Measurements from ENCODE around the gene FOXD4L3.
"Not testable (repeated sequence)": the region's sequence is repeated elsewhere in the genome, so short reads cannot be mapped to it uniquely, and the experiment has no call there.

The FOXD4L3 gene

DNA sequence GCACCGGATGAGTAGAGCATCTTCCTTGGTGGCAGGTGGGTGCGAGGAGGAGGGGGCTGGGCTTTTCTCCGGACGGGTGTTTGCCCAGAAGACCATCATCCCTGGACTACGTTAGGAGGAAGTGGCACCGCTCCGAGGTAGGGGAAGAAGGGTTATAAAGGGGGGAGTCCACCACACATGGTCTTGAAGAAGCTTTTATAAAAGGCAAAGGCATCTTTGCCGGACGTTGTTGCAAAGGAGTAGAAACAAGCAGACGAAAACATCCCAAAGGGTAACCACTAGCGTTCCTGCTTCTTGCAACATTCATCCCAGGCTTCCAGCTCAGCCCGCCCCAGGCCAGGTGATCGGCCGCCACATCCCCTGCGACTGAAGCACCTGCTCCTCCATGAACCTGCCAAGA lies at the start of gene FOXD4L3:
FOXD4L3 (plus strand) TSS at position 301 of the 400 bp plus-strand sequence; CDS start at position 386, 85 bp downstream.
- not testable (repeated sequence) for DNase-seq

DNA sequence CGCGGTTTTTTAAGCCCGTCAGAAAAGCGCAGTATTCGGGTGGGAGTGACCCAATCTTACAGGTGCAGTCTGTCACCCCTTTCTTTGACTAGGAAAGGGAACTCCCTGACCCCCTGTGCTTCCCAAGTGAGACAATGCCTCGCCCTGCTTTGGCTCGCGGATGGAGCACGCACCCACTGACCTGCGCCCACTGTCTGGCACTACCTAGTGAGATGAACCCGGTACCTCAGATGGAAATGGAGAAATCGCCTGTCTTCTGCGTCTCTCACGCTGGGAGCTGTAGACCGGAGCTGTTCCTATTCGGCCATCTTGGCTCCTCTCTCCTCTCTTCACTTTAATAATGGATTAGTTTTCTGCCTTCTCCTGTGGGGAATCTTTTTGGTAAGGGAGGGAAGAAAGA lies 21.6 kb upstream of the FOXD4L3 start:
- not testable (repeated sequence) for DNase-seq

DNA sequence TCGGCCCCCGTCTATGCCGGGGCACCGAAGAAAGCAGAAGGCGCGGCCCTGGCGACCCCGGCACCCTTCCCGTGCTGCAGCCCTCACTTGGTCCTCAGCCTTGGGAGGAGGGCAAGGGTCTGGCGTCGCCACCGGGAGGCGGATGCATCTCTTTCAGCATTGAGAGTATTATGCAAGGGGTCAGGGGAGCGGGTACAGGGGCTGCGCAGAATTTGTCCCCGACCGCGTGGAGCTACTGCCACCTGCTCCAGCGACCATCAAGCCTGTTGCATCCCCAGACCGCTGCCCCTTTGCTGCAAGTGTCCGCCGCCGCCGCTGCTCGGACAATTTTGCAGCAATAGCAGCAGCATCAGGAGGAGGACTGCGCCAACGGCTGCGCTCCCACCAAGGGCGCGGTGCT lies 1.1 kb downstream of the FOXD4L3 start:
- not testable (repeated sequence) for DNase-seq

DNA sequence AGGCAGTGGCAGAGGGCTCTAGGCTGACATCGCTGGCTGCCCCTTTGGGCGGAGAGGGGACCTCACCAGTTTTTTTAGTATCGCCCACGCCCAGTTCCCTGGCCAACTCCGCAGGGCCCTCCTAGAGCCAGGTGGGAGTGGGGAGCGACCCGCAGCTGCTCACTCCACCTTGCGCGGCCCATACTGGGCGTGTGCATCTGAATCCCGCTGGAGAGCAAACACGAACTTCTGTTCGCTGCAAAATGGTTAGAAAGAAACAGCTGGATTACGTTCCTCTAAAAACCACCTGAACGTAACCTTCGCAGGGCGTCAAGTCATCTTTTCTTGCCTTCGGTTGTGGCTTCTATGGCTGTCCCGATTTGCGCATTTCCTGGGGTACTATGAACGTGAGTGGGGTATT lies 1.5 kb downstream of the FOXD4L3 start:
- DNase-seq, result not testable (repeated sequence)

DNA sequence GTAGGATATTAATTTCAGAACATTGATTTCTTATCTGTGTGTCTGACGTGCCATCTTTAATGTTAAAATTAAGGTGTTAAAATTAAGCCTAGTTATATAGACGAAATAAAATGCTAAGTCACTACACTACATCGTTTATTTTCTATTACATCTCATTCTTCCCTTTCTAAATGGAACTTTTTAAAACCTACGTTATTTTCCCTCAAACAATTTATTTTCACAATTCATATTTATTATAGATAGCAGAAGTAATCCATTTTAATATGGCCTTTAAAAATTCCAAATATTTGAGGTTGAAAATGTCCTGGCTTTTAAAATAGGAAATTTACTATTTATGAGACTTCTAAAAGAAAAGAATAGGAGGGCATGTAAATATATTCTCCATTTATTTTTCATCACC lies 2.1 kb downstream of the FOXD4L3 start:
- DNase-seq, result not testable (repeated sequence)

DNA sequence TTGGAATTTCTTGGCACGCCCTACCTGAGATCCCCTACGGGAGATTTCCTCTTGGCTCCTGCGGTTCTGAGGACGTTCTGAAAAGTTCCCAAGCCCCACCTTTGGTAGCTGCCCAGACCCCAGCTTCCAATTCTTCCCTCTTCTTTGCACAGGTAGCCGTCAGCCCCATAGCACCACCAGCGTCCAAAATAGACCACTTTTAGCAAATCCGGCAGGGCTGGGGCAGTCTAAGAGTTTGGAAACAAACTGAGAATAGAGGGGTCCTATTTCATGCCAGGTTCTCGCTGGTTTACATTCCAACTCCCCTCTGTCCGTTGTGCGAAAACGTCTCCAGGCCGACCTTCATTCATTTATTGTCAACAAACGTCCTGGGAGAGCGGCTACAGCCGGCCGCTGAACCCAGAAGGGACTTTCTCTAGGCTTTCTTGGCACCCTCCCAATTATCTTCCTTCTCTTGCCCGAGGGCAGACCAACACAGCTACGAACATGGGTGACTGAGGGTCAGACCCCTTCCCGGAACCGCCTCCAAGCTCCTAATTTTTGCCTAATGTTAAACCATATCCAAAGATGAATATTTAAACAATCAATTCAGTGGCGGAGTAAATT lies 3.1 kb downstream of the FOXD4L3 start:
- not testable (repeated sequence) for DNase-seq

DNA sequence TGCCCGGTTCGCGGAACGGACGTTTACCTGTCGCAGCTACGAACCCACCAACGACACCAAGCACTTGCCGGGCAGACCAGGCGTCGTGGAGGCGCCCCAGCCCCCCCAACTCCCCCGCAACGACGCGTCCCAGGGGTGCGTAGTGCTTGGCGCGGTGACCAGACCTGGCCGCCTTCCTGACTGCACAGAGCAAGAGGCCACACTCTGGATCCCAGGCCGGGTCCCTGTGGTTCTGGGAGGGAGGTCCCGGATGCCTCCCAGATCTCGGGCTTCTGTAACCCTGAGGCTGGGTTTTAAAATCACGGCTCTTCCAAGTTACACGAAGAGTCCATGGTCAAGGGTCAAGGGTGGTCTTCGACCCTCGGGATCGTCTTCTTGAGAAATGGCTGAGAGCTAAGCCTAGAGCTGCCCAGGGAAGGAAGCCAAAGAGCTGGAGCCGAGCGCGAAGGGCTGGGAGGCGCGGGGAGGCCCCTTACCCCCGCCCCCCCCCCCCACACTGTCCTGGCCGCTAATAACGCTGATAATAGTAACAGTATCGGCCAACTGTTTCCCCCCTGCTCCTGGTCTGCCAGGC lies 3.8 kb downstream of the FOXD4L3 start:
- not testable (repeated sequence) for DNase-seq

DNA sequence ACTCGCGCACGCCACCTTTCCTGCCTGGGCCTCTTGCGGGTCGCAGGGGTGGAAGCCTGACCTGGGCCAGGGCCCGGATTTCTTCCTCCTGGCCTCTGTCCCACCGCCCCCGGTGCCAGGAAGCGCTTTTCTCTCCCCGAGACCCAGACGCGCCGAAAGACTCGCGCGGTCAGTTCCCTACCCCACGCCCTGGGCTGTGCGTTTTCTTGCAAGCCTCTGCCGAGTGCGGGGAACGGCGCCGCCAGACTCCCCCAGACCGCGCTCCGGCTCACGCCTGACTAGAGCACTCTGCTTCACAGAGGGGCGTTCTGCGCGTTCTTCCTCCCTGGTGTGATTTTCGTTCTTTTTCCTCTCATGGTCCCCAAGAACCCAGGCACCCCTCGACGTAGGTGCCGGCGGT lies 4.5 kb downstream of the FOXD4L3 start:
- DNase-seq, result not testable (repeated sequence)

DNA sequence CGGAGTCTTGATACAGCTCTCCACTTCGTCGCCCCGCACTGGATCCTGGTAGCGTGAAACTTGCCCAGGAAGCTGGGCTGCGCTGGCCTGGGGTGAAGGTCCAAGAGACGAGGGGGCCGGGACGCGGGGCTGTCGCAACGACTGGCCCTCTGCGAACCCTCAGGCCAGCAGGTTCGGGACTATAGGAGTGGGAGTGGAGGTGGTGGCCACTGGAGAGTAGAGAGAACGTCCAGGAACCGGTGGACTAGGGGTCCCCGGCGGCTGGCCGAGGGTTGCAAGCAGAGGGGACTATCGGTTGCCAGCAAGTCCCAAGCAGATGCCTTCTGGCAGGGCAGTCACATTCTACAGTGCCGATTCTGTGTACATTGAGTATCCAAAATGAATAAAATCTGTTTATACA lies 5.0 kb downstream of the FOXD4L3 start:
- not testable (repeated sequence) for DNase-seq

DNA sequence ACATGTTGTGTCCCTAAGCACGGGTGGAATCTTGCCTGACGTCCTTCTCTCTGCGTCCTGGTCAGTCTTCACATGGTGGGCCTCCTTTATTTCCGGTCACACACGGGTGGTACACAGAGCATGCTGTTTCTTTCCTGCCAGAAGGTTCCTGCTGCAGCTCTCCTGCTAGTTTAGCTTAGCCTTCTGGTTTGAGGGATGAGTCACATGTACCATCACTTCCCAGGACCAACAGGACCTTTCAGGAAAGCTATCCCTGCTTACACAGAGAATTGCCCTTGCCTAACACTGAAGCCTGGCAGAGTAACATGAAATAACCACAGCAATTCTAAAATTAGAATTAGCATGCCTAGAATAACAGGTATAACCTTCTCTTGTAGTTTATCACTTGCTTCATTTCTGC lies 8.5 kb downstream of the FOXD4L3 start:
- DNase-seq, result not testable (repeated sequence)

DNA sequence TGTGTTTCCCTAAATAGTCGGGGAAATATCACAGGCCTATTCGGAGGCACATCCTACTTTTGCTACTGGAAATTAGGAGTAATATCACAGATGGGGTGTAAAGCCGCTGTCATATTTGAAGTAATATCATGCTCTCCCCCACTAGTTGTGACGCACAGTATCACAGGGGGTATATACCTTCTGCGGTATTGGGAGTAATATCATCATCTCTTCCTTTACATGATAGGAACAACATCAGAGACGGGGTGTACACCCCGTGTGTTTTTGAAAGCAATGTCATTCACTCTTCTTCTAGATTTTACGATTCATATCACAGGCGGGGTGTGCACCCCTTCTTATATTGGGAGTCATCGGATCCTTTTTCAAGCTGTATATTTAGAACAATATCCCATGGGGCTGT lies 15.5 kb downstream of the FOXD4L3 start:
- not testable (repeated sequence) for DNase-seq

DNA sequence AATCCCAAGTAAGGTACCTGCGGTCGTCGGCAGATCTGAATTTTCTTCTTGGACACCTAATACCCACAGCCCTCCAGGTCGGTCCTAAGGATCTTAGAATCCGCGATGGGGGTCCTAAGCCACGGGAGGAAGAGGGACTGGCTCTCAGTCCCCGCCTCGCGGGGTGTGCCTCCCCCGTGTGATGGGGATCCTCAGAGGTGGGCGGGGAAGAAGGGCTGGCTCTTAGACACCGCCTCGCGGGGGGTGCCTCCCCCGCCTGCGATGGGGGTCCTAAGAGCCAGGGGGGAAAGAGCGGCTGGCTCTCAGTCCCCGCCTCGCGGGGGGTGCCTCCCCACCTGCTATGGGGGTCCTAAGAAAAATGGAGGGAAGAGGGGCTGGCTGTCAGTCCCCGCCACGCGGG lies 21.1 kb downstream of the FOXD4L3 start:
- DNase-seq, result not testable (repeated sequence)

DNA sequence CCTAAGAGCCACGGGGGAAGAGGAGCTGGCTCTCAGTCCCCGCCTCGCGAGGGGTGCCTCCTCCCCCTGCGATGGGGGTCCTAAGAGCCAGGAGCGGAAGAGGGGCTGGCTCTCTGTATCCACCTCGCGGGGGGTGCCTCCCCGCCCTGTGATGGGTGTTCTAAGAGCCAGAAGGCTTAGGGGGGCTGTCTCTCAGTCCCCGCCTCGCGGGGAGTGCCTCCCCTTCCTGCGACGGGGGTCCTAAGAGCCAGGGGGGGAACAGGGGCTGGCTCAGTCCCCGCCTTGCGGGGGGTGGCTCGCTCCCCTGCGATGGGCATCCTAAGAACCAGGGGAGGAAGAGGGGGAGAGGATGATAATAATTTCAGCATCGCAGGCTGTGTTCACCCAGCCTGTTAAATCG lies 21.9 kb downstream of the FOXD4L3 start:
- not testable (repeated sequence) for DNase-seq

DNA sequence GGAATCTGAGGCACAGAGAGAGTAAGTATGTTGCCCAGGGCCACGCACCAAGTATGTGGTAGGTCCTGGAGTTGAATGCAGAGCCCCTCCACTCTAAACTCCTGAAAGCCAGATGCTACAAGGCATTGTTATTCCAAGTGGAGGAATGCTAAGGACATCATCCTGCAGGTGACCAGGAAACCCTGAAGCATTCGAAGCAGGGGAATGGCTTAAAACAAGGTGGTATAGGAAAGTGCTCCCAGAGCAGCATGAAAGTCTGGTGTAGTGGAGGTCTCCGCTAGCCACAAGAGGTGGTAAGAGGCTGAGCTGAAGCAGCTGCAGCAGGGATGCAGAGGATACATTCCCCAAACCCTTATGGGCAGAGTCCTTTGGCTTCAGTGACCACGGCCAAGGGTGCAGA lies 26.4 kb downstream of the FOXD4L3 start:
- DNase-seq, result not testable (repeated sequence)

DNA sequence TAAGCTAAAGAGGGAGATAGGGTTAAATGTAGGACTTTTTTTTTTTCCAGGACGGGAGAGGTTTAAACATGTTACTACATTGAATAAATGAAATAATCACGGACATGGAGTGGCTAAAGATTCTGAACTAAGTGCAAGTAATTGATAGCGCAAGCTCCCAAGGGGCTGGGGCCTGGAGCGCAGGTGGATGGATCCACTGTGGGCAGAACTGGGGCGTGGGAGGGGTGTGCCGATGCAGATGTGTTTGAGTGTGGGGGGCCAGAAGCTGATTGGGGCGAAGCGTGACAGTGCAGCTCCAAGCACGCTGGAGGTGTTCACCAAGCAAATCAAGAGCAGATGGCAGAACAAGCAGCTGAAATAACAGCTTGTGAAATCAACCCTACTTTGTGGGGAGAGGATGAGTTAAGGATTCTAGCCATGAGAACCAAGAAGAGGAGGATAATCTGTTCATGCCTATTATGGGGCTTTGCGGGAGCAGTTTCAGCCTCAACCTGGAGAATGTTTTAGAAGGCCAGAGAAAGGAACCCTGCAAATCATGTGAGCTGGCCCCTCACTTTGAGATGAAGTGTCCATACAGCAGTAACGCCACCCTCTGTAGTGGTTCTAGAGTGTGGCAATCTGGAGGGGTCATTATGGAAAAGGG lies 28.0 kb downstream of the FOXD4L3 start:
- DNase-seq, result not testable (repeated sequence)

DNA sequence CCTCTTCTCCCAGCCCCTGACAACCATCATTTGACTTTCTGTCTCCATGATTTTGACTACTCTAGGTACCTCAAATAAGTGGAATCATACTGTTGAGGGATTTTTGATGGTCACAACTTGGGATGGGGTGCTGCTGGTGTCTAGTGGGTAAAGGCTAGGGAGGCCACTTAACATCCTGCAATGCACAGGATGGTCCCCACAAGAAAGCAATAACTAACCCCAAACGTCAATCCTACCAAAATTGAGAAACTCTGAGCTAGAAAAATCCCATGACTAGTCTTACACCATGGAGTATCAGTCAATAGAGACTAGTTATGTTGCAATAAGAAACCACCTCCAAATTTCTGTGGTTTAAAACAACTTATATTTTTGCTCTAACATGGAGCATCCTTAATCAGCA lies 29.5 kb downstream of the FOXD4L3 start:
- not testable (repeated sequence) for DNase-seq

DNA sequence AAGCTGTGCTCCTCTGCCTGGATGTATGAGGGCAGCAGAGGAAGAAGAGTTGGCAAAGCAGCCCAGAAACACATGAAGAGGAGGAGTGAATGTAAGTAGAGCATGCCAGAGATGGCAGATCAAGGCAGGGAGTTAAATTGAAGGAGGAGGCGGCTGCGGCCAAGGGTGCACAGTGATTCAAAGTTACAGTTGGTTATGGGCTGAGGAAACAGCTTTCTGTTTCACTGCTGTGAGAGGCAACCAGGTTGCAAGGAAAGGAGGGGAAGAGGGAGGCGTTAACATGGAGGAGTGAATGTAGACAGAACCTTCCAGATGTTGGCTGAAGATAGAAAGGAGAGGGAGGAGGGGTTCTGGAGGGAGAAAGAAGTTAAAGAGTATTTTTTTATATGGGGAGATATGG lies 33.3 kb downstream of the FOXD4L3 start:
- DNase-seq, result not testable (repeated sequence)

DNA sequence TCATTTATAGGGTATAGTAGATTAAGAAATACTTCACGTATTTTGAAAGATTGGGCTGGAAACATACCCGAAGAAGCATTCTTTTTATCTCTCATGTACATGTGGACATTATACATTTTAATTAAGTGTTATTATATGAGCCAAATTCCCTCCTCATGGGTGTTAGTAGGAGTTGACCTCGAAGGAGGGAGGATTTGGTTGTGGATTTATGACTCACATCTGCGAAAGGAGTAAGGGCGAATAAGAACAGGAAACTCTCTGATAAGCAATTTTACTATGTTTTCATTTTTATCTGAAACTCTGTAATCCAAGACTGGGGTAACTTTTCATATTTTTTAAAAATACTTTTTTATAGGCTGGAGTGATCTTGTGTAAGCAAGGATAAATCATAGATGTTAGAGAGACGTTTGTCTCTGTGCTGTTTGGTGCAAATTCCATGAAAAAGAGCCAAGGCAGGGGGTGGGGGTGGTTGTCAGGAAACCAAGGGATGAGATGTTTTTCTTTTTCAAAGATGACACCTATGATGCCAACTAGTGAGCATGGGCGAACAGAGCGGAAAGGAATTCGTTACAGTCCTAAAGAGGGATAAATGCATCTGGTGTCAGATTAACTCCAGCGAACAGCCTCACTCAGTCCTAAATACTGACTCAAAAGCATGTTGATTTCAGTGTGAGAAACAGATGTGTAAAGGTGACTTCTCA lies 34.1 kb downstream of the FOXD4L3 start:
- not testable (repeated sequence) for DNase-seq

DNA sequence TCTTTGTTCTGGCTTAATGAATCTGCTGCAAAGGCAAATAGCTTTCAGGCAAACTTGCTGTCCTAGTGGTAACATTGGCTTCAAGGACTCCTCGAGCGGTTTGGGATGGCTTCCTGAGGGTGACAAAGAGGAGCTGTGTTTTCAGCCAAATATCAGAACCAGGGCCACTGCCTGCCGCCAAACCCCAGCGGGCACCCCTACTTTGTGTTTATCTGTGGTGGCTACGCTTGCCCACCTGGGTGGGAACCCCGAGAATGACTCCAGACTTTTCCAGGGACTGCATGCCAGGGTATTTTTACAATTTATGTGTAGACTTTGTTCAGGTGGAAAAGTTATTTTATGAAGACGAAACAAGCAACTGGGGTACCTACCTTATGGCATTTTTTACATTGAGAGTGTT lies 35.3 kb downstream of the FOXD4L3 start:
- DNase-seq, result not testable (repeated sequence)

DNA sequence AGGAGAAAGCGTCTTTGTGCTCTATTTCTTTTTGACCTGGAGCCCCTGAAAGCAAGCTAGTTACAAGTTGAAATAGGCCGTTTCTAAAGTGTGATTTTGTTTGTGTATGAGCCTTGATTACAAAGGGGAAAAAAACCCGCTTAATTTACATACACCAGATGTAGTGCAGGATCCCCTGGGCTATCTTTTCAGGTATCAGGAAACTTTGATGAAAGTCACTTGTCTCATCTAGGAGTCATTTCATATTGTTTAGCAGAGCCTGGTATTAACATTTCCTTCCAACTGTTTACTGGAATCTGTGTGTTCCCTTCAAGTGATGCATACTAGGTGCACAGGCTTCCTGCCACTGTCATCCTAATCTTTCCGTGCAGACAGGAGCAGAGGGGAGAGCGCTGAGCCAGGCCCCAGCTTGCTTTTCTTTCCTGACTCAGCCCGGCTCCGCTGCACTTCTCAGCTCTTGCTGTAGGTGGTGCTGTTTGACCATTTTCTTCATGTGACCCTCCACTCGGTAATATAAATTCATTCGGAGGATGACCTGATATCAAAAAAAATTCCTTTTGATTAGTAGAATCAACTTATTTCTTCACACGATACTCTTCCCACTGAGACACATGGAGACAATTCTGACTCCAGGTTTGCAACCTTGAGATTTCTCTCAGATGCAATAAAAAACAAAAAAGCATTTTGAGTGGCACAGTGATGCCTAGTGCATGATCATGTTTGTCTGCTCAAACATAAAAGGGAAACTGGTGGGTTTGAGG lies 39.8 kb downstream of the FOXD4L3 start:
- not testable (repeated sequence) for DNase-seq

DNA sequence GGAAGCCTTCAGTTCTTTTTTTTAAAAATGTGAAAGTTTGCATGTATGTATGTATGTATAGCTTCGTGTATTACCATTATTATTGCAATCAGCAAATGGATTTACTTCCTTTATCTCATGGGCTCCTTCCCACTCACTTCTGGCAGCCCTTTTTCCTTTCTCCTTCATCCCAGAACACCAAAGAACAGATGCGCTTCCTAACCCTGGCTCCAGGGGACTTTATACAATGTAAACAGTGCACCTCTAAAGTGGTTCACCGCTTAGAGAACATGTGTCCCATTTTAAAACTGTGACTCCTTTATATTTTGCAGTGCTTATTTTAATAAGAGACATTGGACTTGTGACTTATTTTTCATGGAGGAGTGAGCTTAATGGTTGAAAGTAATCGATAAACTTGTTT lies 40.6 kb downstream of the FOXD4L3 start:
- DNase-seq, result not testable (repeated sequence)

DNA sequence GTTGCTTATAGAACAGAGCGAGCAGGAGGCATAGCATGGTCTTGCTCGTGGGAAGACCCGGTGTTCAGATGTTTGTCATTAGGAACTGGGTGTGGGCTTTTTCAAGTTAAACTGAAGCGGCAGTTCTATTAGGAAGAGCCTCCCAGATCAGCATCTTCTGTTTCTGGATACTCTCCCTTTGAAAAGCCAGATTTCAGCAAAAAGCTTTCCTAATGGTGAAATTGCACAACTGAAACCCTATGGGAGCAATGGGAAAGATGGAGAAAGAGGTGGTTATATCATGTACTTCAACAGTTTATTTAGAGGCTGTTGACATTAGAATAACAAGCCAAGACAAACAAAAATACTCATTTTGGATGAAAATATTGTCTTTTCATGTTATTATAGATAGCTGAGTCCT lies 41.3 kb downstream of the FOXD4L3 start:
- DNase-seq, result not testable (repeated sequence)

DNA sequence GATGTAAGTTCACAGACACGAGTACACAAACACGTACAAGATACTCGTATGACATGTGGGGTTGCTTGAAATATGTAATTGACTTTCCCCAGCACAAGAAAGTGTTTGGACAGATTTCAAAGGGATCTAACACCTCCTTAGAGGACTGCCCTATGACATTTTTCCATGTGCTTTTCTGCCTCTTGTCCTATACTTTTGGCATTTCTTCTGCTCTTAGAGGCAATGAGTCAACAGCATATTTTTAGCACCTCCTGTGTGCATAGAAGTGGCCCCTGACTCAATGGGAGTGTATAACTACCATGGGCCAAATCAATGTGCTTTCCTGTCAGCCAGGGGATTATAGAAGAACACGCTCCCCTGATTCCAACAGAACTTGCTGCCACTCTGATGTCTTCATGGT lies 49.0 kb downstream of the FOXD4L3 start:
- not testable (repeated sequence) for DNase-seq

Measured in COR-L47 (cell line).